SK-N-SH (cell line): Measurements from ENCODE around the gene ABRACL. TPM values are rescaled to one million over a fixed set of nuclear protein-coding genes. Genes with fewer than 3 reads are reported as not detected.

ENCODE experiments used
- CTCF ChIA-PET: fragments of 300-600, 350-600 bp; formaldehyde crosslinking; extraction: SDS; loops from one replicate; lab custom pipeline; 2021; lab: Yijun Ruan, JAX
- POLR2A ChIA-PET: fragments of 350-600 bp; sonication (Branson Sonifier 250); formaldehyde crosslinking; extraction: SDS; loops from one replicate; lab custom pipeline; 2020; ENCODE audit warnings: antibody characterized with exemption, inconsistent platforms; lab: Yijun Ruan, JAX
- DNase-seq: peaks from one replicate; pipeline ENCODE4 v3.0.0; 2012
- H2AFZ ChIP-seq: fragments of 200-600 bp; sonication (generic); 2 replicates; pipeline ENCODE4 v1.8.1; 2016; ENCODE audit warnings: antibody characterized with exemption, mild to moderate bottlenecking, low read depth
- H3F3A ChIP-seq: fragments of 200-600 bp; sonication (generic); replicated peaks from 2 replicates; pipeline ENCODE3; 2016; ENCODE audit warnings: antibody characterized with exemption, mild to moderate bottlenecking; ENCODE audit not compliant: insufficient read depth
- H3K27ac ChIP-seq, 2 experiments: fragments of 200-500 bp in 1 of 2; fragments of 200-600 bp in 1 of 2; sonication (Bioruptor generic) in 1 of 2; sonication (generic), shearing (Covaris generic) in 1 of 2; 2 replicates each; pipeline versions ENCODE4 v1.5.1 to v1.6.1; 2014 to 2016; ENCODE audit warnings: low read depth in 2 of 2, inconsistent platforms in 1 of 2, low read length in 1 of 2, mild to moderate bottlenecking in 1 of 2, mixed read lengths in 1 of 2
- H3K27me3 ChIP-seq: fragments of 200-600 bp; sonication (generic), shearing (Covaris generic); 2 replicates; pipeline ENCODE4 v1.6.1; 2016; ENCODE audit warnings: mixed run types; ENCODE audit not compliant: insufficient read depth
- H3K36me3 ChIP-seq, 2 experiments: fragments of 200-500 bp in 1 of 2; fragments of 200-600 bp in 1 of 2; sonication (Bioruptor generic) in 1 of 2; sonication (generic) in 1 of 2; replicated peaks in 1 of 2; 2 replicates each; pipeline versions ENCODE3 to v1.5.1; 2014 to 2016; ENCODE audit warnings: low read length in 1 of 2, mild to moderate bottlenecking in 1 of 2; ENCODE audit not compliant: insufficient read depth in 2 of 2, control insufficient read depth in 1 of 2
- H3K4me1 ChIP-seq, 2 experiments: fragments of 200-500 bp in 1 of 2; fragments of 200-600 bp in 1 of 2; sonication (Bioruptor generic) in 1 of 2; sonication (generic), shearing (Covaris generic) in 1 of 2; 2 replicates each; pipeline versions ENCODE4 v1.5.1 to v1.6.1; 2014 to 2016; ENCODE audit warnings: low read depth in 1 of 2, low read length in 1 of 2, mixed run types in 1 of 2; ENCODE audit not compliant: insufficient read depth in 2 of 2, control insufficient read depth in 1 of 2
- H3K4me2 ChIP-seq: fragments of 200-600 bp; sonication (generic), shearing (Covaris generic); 2 replicates; pipeline ENCODE4 v1.6.1; 2017; ENCODE audit warnings: mixed run types
- H3K4me3 ChIP-seq, 2 experiments: fragments of 200-500 bp in 1 of 2; fragments of 200-600 bp in 1 of 2; sonication (Bioruptor generic) in 1 of 2; sonication (generic), shearing (Covaris generic) in 1 of 2; 2 replicates each; pipeline versions ENCODE4 v1.5.1 to v1.8.1; 2014 to 2016; ENCODE audit warnings: low read depth in 2 of 2, inconsistent platforms in 1 of 2, low read length in 1 of 2, mild to moderate bottlenecking in 1 of 2, mixed read lengths in 1 of 2, moderate library complexity in 1 of 2
- H3K79me2 ChIP-seq: fragments of 200-600 bp; sonication (generic); 2 replicates; pipeline ENCODE4 v1.8.1; 2017; ENCODE audit warnings: mild to moderate bottlenecking; ENCODE audit not compliant: insufficient read depth
- H3K9ac ChIP-seq: fragments of 200-600 bp; sonication (generic); 2 replicates; pipeline ENCODE4 v1.6.1; 2017; ENCODE audit warnings: mixed run types
- H3K9me2 ChIP-seq: fragments of 200-600 bp; sonication (generic); 2 replicates; pipeline ENCODE4 v1.6.1; 2017; ENCODE audit warnings: mixed run types
- H3K9me3 ChIP-seq: fragments of 200-600 bp; sonication (generic); 2 replicates; pipeline ENCODE4 v1.6.1; 2017; ENCODE audit warnings: mixed run types, mild to moderate bottlenecking, moderate library complexity
- H4K20me1 ChIP-seq: fragments of 200-600 bp; sonication (generic); 2 replicates; pipeline ENCODE4 v1.6.1; 2017; ENCODE audit warnings: mild to moderate bottlenecking, mixed run types; ENCODE audit not compliant: insufficient read depth
- CHD2 ChIP-seq: fragments of 150-350 bp; IDR thresholded peaks from 2 replicates; pipeline ENCODE4 v1.6.1; 2018; ENCODE audit warnings: low read length; ENCODE audit not compliant: partially characterized antibody
- EP300 ChIP-seq, 2 experiments: IDR thresholded peaks; 2 replicates each; pipeline versions ENCODE4 v1.4.0 to v1.6.1; 2012; ENCODE audit warnings: borderline replicate concordance in 1 of 2, low read depth in 1 of 2, low read length in 1 of 2
- FOSL2 ChIP-seq: IDR thresholded peaks from 2 replicates; pipeline ENCODE4 v1.4.0; 2012; ENCODE audit warnings: low read depth, mild to moderate bottlenecking, moderate library complexity, borderline replicate concordance
- FOXJ3 ChIP-seq: sonication (generic); formaldehyde crosslinking; IDR thresholded peaks from 2 replicates; pipeline ENCODE4 v1.5.1; 2020; ENCODE audit warnings: mild to moderate bottlenecking, missing genetic modification reagents
- GABPA ChIP-seq: IDR thresholded peaks from 2 replicates; pipeline ENCODE4 v1.4.0; 2012; ENCODE audit warnings: low read depth, mild to moderate bottlenecking
- JUND ChIP-seq: IDR thresholded peaks from 2 replicates; pipeline ENCODE4 v1.4.0; 2012
- MXI1 ChIP-seq: IDR thresholded peaks from 2 replicates; pipeline ENCODE4 v1.6.1; 2012; ENCODE audit warnings: mild to moderate bottlenecking, low read depth, low read length, improper control_type of control experiment
- NFIC ChIP-seq: IDR thresholded peaks from 2 replicates; pipeline ENCODE4 v1.4.0; 2012; ENCODE audit warnings: borderline replicate concordance
- NRF1 ChIP-seq: IDR thresholded peaks from 2 replicates; pipeline ENCODE4 v1.6.1; 2012; ENCODE audit warnings: low read depth, mild to moderate bottlenecking, low read length
- POLR2AphosphoS5 ChIP-seq: IDR thresholded peaks from 2 replicates; pipeline ENCODE4 v1.6.1; 2012; ENCODE audit warnings: low read depth, low read length
- RCOR1 ChIP-seq: fragments of 150-350 bp; IDR thresholded peaks from 2 replicates; pipeline ENCODE4 v1.6.1; 2017; ENCODE audit warnings: antibody characterized with exemption, low read length
- RFX5 ChIP-seq: IDR thresholded peaks from 2 replicates; pipeline ENCODE4 v1.6.1; 2012; ENCODE audit warnings: mild to moderate bottlenecking, improper control_type of control experiment, low read length
- RXRA ChIP-seq: IDR thresholded peaks from 2 replicates; pipeline ENCODE4 v1.4.0; 2012; ENCODE audit warnings: low read depth, mild to moderate bottlenecking, borderline replicate concordance
- SIN3A ChIP-seq: IDR thresholded peaks from 2 replicates; pipeline ENCODE4 v1.6.1; 2012; ENCODE audit warnings: low read depth, mild to moderate bottlenecking, low read length, moderate library complexity, borderline replicate concordance
- TEAD4 ChIP-seq: IDR thresholded peaks from 2 replicates; pipeline ENCODE4 v1.4.0; 2012; ENCODE audit warnings: mild to moderate bottlenecking, borderline replicate concordance; ENCODE audit not compliant: insufficient read depth
- YY1 ChIP-seq: IDR thresholded peaks from 2 replicates; pipeline ENCODE4 v1.4.0; 2012; ENCODE audit warnings: low read depth, mild to moderate bottlenecking
- ZBTB33 ChIP-seq: IDR thresholded peaks from 2 replicates; pipeline ENCODE4 v1.4.0; 2012; ENCODE audit warnings: low read depth, borderline replicate concordance
- WGBS: methylation state at CpG from one replicate; pipeline ENCODE4 v1.1.6; 2017; ENCODE audit warnings: low lambda C conversion rate; 5-methylcytosine and 5-hydroxymethylcytosine counted together
- polyA plus RNA-seq, 3 experiments: library from polyadenylated mRNA; depleted of rRNA; stranded (reverse); fragments of >200 nt; gene quantifications; 2 replicates each; pipeline ENCODE4 v1.2.3, GENCODE V29; 2012
- TF ChIP-seq, protein P1 (sequence below): IDR thresholded peaks from 2 replicates; pipeline ENCODE4 v1.6.1; 2012; ENCODE audit warnings: mild to moderate bottlenecking, low read depth, low read length, moderate library complexity
- TF ChIP-seq, protein P2 (sequence below): IDR thresholded peaks from 2 replicates; pipeline ENCODE4; 2012

ABRACL gene
- polyA plus RNA-seq, 1 of the 3 experiments (the other 2 are of a cell fraction): 22.9 TPM

DNA sequence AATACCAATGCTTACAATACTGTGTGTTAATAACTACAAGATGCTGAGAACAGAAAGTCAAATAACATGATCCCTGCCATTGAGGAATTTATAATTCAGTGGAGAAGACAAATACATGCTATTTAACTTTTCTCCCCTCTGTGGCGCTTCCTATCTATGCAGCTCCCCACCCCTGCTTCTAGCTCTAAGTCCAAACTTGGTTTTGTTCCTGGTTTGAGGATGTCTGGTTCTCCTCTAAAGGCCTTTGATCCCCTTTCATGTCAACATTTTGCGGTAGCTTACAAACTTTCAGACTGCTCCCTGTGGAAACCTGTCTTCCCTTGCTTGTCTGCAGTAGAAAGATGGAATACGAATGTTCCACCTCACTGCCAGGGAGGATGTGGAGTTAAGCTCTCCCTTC lies 22.1 kb upstream of the ABRACL start (continued):
- no peak for TF ChIP-seq ZBTB33
- TF ChIP-seq FOXJ3: no peak
- TF ChIP-seq RCOR1: no peak
- no peak for TF ChIP-seq NFIC
- TF ChIP-seq CHD2: no peak
- TF ChIP-seq, protein P1, sequence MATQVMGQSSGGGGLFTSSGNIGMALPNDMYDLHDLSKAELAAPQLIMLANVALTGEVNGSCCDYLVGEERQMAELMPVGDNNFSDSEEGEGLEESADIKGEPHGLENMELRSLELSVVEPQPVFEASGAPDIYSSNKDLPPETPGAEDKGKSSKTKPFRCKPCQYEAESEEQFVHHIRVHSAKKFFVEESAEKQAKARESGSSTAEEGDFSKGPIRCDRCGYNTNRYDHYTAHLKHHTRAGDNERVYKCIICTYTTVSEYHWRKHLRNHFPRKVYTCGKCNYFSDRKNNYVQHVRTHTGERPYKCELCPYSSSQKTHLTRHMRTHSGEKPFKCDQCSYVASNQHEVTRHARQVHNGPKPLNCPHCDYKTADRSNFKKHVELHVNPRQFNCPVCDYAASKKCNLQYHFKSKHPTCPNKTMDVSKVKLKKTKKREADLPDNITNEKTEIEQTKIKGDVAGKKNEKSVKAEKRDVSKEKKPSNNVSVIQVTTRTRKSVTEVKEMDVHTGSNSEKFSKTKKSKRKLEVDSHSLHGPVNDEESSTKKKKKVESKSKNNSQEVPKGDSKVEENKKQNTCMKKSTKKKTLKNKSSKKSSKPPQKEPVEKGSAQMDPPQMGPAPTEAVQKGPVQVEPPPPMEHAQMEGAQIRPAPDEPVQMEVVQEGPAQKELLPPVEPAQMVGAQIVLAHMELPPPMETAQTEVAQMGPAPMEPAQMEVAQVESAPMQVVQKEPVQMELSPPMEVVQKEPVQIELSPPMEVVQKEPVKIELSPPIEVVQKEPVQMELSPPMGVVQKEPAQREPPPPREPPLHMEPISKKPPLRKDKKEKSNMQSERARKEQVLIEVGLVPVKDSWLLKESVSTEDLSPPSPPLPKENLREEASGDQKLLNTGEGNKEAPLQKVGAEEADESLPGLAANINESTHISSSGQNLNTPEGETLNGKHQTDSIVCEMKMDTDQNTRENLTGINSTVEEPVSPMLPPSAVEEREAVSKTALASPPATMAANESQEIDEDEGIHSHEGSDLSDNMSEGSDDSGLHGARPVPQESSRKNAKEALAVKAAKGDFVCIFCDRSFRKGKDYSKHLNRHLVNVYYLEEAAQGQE: no peak
- no peak for TF ChIP-seq SIN3A
- no peak for TF ChIP-seq GABPA
- TF ChIP-seq, protein P2, sequence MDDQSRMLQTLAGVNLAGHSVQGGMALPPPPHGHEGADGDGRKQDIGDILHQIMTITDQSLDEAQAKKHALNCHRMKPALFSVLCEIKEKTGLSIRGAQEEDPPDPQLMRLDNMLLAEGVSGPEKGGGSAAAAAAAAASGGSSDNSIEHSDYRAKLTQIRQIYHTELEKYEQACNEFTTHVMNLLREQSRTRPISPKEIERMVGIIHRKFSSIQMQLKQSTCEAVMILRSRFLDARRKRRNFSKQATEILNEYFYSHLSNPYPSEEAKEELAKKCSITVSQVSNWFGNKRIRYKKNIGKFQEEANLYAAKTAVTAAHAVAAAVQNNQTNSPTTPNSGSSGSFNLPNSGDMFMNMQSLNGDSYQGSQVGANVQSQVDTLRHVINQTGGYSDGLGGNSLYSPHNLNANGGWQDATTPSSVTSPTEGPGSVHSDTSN: no peak
- no peak for TF ChIP-seq RFX5
- TF ChIP-seq, all 33 proteins: peak for 0

GRCh38 chr6:139007428-139007827 lies 21.1 kb upstream of the ABRACL start:
- Histone ChIP-seq H3K4me1 (no peaks in the 10 kb centered on the region), H3K9ac (no peak overlapping the region), H3K9me2 (no peaks in the 10 kb centered on the region), H3K9me3 (no peaks in the 10 kb centered on the region), H3K36me3 (no peaks in the 10 kb centered on the region), H3K4me3 (no peak overlapping the region), H3F3A (no peaks in the 10 kb centered on the region), H3K4me2 (no peak overlapping the region), H3K79me2 (no peaks in the 10 kb centered on the region), H3K27ac (no peak overlapping the region), H2AFZ (no peak overlapping the region), H3K27me3 (no peaks in the 10 kb centered on the region), H4K20me1 (no peaks in the 10 kb centered on the region)
- ChIA-PET POLR2A (no interaction called here), CTCF (no interaction called here)
- WGBS: 77% methylated on average over 1 of the region's 1 CpG
- TF ChIP-seq SIN3A (no peak), NRF1 (no peak), RXRA (no peak), JUND (no peak), RFX5 (no peak), FOSL2 (no peak), MXI1 (no peak), YY1 (no peak), NFIC (no peak), TEAD4 (no peak), POLR2AphosphoS5 (no peak), EP300 (IDR thresholded peaks at IDR 0.05; ENCODE audit: borderline replicate concordance in 1 of 2, low read depth in 1 of 2, low read length in 1 of 2) (no peak)
- DNase-seq: no peak
